Left renal pelvis (tissue), 4 donors: ENCODE data around the gene ARL2BP. TPM values are rescaled to one million over a fixed set of nuclear protein-coding genes. Genes with fewer than 3 reads are reported as not detected.

Source experiments
- DNase-seq, 4 donors: peaks; one replicate each; pipeline ENCODE4 v3.0.0-alpha.2; 2013; ENCODE audit warnings: low read depth in 4 of 4, low spot score in 3 of 4
- polyA plus RNA-seq, 4 donors: library from polyadenylated mRNA; unstranded; fragments of 120-200 nt; gene quantifications; one replicate each; pipeline ENCODE4 v1.2.1, GENCODE V29; 2013; ENCODE audit not compliant: insufficient read length in 4 of 4

Gene ARL2BP
- polyA plus RNA-seq, 4 donors = 68.2 to 101 (median 87.3) TPM

DNA sequence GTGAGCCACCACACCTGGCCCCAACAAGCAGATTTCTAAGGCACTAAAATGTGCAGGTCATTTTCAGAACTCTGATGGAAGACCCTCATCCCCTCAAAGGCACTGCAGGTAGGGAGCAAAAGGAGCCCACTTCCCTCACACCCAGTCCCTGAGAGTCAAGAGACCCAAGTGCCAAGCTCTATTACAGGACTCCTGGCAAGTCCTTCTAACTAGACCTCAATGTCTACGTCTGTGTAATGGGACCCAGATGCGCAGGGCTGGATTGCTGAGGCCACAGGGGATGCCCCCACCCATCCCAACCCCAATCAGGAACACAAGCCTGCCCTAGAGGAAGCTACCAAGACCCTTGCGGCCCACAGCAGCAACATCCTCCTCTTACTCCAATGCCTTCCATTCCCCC, 36.7 kb downstream of the ARL2BP start:
- no peak for DNase-seq

DNA sequence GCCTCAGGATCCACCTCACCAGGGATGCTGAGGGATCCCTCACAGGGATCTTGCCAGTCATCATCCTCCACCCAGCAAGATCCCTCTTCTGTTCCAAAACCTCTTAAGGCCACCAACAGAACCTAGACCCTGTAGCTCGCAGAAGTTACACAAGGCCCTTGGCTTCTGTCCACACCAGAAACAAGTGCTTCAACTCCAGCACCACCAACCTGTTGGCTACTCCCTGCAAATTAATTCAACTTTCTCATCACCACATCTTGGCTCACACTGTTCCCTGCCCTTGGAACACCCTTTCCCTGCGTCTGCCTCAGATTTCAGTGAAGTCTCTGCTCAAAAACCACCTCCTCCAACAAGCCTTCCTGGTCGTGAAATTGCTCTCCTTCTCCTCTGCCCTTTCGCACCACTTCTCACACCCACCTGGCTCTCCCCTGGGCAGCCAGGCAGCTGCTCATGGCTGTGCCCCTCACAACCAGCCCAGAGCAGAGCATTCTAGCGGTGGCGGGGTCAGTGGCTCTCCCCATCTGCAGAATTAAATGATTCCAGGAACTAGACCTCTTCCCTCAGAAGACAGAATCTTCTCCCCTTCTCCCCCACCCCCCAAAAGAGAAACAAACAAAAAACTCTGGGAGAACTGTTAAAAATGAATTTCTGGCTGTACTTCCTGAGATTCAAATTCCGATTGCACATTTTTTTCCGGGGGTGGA, 37.6 kb downstream of the ARL2BP start:
- no peak for DNase-seq

DNA sequence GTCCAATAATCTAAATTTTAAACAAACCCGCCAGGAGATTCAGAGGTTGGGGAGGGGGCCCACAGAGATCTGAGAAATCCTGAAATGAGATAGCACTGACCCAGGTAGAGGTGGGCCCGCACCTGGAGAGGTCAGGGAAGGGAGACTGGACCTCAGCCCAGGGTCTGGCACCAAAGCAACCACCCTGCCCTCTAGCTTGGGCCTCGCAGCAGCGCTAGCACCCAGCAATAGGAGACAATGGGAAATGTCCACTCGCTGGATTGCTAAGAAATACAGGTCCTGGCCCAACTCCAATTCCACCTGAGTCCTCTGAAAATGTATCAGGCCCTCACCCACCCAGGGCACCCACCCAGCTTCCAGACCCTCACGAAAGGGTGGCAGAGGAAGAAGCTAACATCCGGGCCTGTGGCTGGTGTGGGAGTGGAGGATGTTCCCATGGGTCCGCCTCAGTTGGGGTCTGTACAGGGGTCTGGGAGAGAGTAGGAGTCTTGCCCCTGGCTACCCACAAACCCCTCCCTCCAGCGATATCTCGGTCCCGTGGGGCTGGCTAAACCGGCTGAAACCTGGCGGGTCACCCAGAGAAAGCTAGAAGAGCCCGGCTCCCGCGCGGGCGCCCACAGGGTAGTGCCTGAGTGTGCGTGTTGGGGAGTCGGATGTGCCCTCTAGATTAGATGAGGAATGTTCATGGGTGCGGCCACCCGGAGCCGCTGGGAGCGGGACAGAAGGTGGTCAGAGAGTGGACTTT, 38.3 kb downstream of the ARL2BP start:
- no peak for DNase-seq

DNA sequence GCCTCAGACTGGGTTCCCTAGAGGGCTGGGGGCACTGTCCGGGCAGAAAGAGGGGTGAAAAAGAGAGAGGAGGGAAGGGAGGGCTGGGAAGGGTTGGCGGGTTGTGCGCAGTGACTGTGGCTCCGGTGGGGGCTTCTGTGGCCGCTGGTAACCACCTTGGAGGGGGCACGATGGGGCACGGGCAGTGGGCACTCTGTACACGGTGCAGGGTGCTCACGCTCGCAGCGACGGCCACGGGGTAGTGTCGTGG, 38.8 kb downstream of the ARL2BP start:
- DNase-seq = no peak

DNA sequence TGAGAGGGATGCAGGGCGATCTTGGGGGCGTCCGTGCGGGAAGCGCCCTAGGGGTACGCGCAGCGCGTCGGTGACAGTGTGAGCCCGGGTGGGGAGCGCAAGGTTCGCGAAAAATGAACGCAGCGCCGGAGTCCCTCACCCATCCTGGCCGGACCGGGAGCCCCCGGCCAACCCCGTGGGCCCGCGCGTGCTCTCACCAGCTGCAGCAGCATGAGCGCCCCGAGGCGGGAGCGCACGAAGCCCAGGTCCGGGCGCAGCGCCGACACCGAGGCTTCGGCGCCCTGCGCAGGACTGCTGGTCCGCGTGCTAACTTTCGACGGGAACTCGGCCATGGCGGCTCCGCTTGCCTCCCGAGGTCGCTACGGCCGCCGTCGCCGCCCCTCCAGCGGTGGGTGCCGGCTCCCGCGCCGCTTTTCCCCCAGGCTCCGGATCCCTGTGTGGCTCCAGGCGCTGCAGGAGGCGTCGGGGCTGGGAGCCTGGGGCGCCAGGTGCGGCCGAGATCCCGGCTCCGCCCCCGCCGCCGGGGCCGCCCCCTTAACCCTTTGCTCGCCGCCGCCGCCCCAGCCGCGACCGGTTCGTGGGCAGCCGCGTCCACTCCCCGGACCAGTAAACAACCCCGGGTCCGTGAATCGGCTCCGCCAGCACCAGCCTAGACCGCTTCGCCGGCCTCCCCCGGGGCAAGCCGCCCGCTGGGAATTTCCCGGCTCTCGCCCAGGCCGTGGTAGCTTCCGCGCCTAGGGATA, 39.3 kb downstream of the ARL2BP start, which contains the start of gene PLLP:
PLLP (minus strand) TSS at position 464 of the 743 bp plus-strand sequence; CDS start at position 332, 132 bp downstream.
- DNase-seq = no peak

DNA sequence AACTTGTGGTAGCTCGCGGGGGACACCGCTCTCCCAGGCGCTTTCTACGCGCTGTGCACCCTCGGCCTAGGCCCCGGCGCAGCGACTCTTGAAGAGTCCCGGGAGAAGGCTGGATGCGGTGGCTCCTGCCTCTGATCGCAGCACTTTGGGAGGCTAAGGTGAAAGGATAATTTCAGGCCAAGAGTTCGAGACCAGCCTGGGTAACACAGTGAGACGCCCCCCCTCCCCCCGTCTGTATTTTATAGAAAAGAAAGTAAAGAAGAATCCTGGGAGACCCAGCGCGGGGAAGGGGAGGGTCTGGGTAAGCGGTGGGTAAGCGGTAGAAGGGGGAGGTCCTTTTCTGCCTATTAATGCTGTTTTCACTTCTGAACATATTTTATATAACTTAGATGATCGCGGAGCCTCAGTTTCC, 39.9 kb downstream of the ARL2BP start:
- DNase-seq = no peak

DNA sequence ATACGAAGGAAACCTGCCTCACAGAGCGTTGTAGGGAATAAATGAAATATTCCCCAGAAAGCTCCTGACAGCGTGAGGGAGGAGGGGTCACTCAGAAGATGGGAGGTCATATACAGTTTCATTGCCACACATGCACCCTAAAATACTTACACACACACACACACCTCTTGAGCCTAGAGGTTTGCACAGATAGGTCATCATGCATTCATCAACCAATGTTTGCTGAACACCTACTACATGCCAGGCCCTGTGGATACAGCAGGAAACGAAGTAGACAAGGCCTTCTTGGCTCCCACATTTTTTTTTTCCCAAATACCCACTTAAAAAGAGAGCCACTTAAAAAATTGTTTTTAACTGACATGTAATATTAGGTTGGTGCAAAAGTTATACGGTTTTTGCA, 40.3 kb downstream of the ARL2BP start:
- DNase-seq = no peak

DNA sequence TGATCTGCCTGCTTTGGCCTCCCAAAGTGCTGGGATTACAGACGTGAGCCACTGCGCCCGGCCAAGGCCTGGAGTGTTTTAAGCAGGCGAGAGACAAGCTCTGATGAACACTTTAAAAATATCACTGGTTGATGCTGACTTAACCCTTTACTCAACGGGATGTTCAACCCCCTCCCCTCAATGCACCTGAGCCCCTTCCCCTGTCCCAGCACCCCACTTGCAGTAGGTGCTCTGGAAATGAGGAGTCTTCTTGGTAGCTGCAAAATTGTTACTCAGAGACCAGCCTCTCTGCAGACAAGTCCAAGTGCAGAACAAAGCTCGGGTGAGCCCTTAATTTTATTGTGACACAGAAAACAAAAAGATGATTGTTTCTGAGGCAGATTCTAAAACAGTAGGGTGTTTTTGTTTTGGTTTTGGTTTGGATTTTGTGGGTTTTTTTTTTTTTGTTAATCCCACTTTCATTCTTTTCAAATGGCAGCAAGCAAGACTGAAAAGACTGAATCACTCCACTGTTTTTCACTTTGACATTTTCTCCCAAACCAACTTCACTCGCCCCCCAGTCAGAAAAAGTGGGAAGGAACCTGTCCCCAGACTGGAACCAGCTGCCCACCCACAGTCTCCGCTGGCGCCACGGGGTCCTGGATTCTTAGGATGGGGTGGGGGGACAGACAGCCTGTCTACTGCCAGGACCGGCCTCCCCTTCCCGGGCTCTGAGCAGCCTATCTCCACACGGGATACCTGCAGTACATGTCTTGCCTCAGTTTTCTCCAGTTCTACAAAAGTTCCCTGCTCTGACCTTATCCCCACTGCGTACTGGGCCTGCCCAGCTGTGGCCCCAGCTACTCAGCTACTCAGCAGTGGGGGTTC, 44.6 kb downstream of the ARL2BP start:
- no peak for DNase-seq

DNA sequence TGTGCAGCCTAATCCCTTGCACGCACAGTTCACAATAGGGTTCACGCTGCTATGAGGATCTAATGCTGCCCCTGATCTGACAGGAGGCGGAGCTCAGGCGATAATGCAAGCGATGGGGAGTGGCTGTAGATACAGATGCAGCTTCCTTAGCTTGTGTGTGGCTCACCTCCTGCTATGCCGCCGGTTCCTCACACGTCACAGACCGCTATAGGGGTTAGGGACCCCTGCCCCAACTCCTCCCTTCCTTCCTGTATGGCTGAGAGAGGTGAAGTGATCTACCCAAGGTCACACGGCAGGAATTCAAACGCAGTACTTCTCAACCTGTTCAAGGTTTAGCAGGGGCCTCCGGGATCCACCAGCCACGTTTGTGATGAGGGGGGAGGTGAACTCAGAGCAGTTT, 52.8 kb downstream of the ARL2BP start:
- DNase-seq = no peak

DNA sequence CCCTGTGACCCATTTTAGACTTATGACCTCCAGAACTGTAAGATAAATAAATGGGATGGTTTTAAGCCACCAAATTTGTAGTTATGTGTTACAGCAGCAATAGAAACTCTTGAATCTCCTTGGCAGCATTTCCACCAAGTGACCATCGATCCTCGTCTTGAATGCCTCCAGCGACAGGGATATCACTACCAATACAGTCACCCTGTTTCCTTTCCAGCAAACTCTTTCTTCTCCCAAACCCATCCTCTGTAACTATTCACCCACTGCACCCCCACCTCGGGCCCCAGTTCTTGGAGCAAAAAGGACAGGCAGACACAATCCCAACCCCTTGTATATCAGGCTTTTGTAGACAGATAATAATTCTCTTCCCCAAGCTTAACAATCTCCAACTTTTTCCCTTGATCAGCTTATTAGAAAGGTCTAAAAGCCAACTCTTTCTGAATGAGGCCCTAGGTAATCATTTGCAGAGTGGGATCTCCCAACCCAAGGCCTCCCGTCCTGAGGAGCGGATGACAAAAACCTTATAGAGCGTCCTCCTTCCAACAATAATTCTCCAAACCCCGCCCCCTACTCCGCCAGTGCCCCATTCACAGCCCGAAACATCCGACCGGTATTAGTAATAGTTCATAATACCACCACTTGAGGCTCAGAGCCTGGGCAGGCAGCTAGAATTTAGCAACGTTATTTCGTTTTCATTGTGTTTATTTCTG, 54.1 kb downstream of the ARL2BP start:
- no peak for DNase-seq

DNA sequence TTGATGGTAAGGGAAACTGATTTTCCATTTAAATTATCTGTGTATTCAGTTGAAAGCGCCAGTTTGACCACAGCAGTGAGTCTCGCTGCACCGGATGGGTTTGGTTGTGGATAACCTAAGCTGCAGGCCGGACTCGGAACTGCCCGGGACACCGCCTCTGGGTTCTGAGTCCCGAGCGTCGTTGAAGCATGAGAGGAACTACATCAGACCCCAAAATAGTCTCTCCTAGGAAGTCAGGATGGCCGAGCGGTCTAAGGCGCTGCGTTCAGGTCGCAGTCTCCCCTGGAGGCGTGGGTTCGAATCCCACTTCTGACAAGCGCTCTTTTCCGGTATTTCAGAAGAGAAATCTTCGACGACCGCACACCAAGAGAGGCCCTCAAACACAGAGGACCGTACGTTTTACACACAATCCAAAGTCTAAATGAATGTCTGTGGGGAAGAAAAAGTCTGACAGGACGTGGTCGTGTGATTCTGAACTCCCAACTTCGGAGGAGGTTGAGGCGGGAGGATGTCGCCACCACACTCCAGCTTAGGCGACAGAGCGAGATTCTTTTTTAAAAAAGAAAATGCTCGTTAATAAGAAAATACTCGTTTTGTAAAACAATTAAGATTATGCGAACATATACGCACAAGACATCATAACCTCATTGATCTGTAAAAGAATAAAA, 54.8 kb downstream of the ARL2BP start:
- DNase-seq = peak; percentile 84 to 89 (median 87)

DNA sequence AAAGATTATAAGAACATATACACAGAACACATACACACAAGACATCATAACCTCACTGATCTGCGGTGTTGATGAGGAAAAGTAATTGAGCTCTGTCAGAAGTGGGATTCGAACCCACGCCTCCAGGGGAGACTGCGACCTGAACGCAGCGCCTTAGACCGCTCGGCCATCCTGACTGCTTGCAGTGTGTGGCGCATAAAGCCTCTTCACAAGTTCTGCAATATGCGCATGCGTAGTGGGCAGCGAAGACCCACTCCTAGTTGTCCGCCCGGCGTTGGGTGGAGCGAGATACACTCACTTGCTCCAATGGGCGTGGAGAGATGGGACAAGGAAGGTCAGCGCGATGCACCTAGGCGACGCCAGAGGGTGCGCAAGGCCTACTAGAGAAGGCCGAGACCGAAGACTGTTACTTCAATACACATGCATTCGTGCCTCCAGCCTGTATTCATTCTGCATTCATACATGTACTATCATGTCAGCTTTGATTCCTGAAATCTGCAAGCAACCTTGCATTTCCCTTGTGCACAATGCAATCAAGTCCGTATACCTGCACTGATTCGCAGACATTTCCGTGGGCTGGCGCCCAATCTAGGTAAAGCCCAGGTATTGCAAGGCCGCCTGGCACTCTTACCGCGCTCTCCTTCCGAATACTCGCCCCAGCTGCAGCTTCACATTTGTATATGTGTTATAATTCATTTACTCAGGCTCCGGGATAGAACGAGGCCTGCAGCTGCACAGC, 55.5 kb downstream of the ARL2BP start:
- peak; percentile 98 to 99 (median 98) for DNase-seq

DNA sequence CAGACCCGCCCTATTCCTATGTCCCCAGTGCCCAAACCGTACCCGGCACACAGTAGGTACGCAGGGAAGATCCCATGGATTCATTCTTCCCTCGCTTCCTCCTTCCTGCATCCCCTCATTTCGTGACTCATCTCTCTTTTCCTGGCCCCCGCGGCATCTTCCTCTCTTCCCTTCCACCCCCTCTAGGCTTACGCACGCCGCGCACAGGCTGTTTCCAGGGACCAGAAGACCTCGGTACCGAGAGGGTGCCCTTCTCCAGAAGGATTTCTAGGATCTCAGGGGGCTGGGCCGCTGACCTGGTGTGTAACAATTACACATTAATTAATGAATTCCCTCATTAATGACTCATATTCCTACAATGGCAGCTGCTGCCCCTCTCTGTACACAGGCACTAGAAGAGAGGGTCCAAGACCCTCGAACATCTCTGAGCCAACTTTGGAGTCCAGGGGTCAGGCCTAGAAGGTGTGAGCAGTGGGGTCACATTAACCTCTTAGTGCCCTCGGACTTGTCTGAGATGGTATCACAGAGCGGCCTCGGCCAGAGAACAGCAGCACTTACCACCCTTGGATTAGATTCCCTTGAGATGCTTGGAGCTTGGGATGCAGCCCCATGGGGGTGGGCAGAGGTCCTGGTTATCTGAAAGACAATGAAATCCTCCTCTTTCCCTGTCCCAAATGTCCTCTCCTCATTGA, 56.2 kb downstream of the ARL2BP start:
- DNase-seq = no peak

Other genes starting within 250 kb of the ARL2BP start
- 10 to 100 TPM; 33.2 to 50.3 (median 38.2) TPM for gene CPNE2, start 152.7 kb upstream of the ARL2BP start, polyA plus RNA-seq
- gene PSME3IP1, start 59.2 kb upstream of the ARL2BP start, polyA plus RNA-seq = 100 to 1,000 TPM in 3 of 4 donors, 10 to 100 TPM in 1; 78.3 to 124 (median 120) TPM
- 10 to 100 TPM; 36.0 to 52.2 (median 48.9) TPM for gene RSPRY1, start 58.9 kb upstream of the ARL2BP start, polyA plus RNA-seq
- 10 to 100 TPM in 3 of 4 donors, 1 to 10 TPM in 1; 2.0 to 31.9 (median 17.8) TPM for gene PLLP, start 39.4 kb downstream of the ARL2BP start, polyA plus RNA-seq
- under 1 TPM; 0.04 to 0.15 (median 0.11) TPM for gene CCL22, start 113.5 kb downstream of the ARL2BP start, polyA plus RNA-seq
- gene CX3CL1, start 127.2 kb downstream of the ARL2BP start, polyA plus RNA-seq = 10 to 100 TPM; 12.6 to 34.7 (median 28.4) TPM
- under 1 TPM in 2 of 4 donors, not detected in 2; 0.41 to 0.56 TPM for gene CCL17, start 159.5 kb downstream of the ARL2BP start, polyA plus RNA-seq
- 10 to 100 TPM; 52.6 to 96.9 (median 90.0) TPM for gene CIAPIN1, start 202.1 kb downstream of the ARL2BP start, polyA plus RNA-seq
- gene COQ9, start 202.2 kb downstream of the ARL2BP start, polyA plus RNA-seq = 100 to 1,000 TPM in 1 of 4 donors, 10 to 100 TPM in 3; 41.2 to 113 (median 89.9) TPM
- 10 to 100 TPM; 69.6 to 89.1 (median 82.8) TPM for gene POLR2C, start 217.4 kb downstream of the ARL2BP start, polyA plus RNA-seq
- 10 to 100 TPM; 23.8 to 37.8 (median 28.2) TPM for gene DOK4, start 241.2 kb downstream of the ARL2BP start, polyA plus RNA-seq